NCI-H1105 (cell line): Measurements from ENCODE around the gene F8A3.
"Not testable (repeated sequence)": the region's sequence is repeated elsewhere in the genome, so short reads cannot be mapped to it uniquely, and the experiment has no call there.

Experiments used
- DNase-seq: peaks from one replicate; lab custom pipeline; 2025; lab: John Stamatoyannopoulos, UW

F8A3 gene

GRCh38 chrX:155458471-155458870 is at the start of gene F8A3:
TSS of gene F8A3 (minus strand) at chrX:155458620. CDS start at chrX:155458600, 20 bp downstream.
- DNase-seq: not testable (repeated sequence)

- DNase-seq: no peak
Measured at GRCh38 chrX:155505296-155505695, 46.9 kb upstream of the F8A3 start.

- not testable (repeated sequence) for DNase-seq
Measured at GRCh38 chrX:155495134-155495533, 36.7 kb upstream of the F8A3 start.

GRCh38 chrX:155491421-155491820 is 33.0 kb upstream of the F8A3 start:
- DNase-seq: not testable (repeated sequence)

GRCh38 chrX:155477136-155477535 is 18.7 kb upstream of the F8A3 start:
- not testable (repeated sequence) for DNase-seq

GRCh38 chrX:155466269-155466938 is 8.0 kb upstream of the F8A3 start:
- DNase-seq: not testable (repeated sequence)

GRCh38 chrX:155460501-155460900 is 2.1 kb upstream of the F8A3 start:
- DNase-seq: not testable (repeated sequence)

- not testable (repeated sequence) for DNase-seq
Measured at GRCh38 chrX:155457761-155458447, 516 bp downstream of the F8A3 start.

- no peak for DNase-seq
Measured at GRCh38 chrX:155441097-155441496, 17.3 kb downstream of the F8A3 start.

- DNase-seq: no peak
Measured at GRCh38 chrX:155435744-155436112, 22.7 kb downstream of the F8A3 start.

- no peak for DNase-seq
Measured at GRCh38 chrX:155434906-155435743, 23.3 kb downstream of the F8A3 start.

- DNase-seq: no peak
Measured at GRCh38 chrX:155417769-155418168, 40.7 kb downstream of the F8A3 start.
